Activated CD4-positive, alpha-beta T cell treated with anti-CD3 and anti-CD28 coated beads for 36 hours (primary cell): ENCODE measurements around the gene MRGPRG. TPM values are rescaled to one million over a fixed set of nuclear protein-coding genes. Genes with fewer than 3 reads are reported as not detected.
A peak's percentile ranks its signal among the peaks of the same experiment; 100 is the strongest.
"Not testable (repeated sequence)": the region's sequence is repeated elsewhere in the genome, so short reads cannot be mapped to it uniquely, and the experiment has no call there.

Experiments used
- ATAC-seq: fragments of 200-7000 bp; cut with Tn5 transposase; one replicate; pipeline ENCODE4 v1.10.0; 2021; ENCODE audit warnings: mild to moderate bottlenecking, moderate library complexity
- CTCF ChIA-PET: fragments of 350-600 bp; sonication (Branson Sonifier 250); formaldehyde crosslinking; loops from one replicate; lab custom pipeline; 2021; ENCODE audit warnings: antibody characterized with exemption; lab: Charles Lee
- POLR2A ChIA-PET: fragments of 350-600 bp; sonication (Branson Sonifier 250); formaldehyde crosslinking; loops from one replicate; lab custom pipeline; 2021; ENCODE audit warnings: antibody characterized with exemption, inconsistent platforms; lab: Charles Lee
- DNase-seq: peaks from one replicate; pipeline ENCODE4 v3.0.0-alpha.2; 2020
- H3K27ac Mint-ChIP-seq: one replicate; pipeline ENCODE4 v1.8.0; 2021; ENCODE audit warnings: mixed read lengths
- H3K27me3 Mint-ChIP-seq: one replicate; pipeline ENCODE4 v1.8.0; 2021; ENCODE audit warnings: mixed read lengths
- H3K36me3 Mint-ChIP-seq: one replicate; pipeline ENCODE4 v1.8.0; 2021; ENCODE audit warnings: low read depth, mixed read lengths
- H3K4me1 Mint-ChIP-seq: one replicate; pipeline ENCODE4 v1.8.0; 2021; ENCODE audit warnings: mixed read lengths
- H3K4me3 Mint-ChIP-seq: one replicate; pipeline ENCODE4 v1.8.0; 2021; ENCODE audit warnings: mild to moderate bottlenecking, moderate library complexity, mixed read lengths
- H3K9me3 Mint-ChIP-seq: one replicate; pipeline ENCODE4 v1.8.0; 2021; ENCODE audit warnings: low read depth, mixed read lengths
- intact Hi-C, 2 experiments: fragments of 100-400 bp; cut with DNase I in 1 of 2; cut with micrococcal nuclease in 1 of 2; formaldehyde crosslinking; loops; one replicate each; pipeline versions ENCODE4 v1.14.2 to v1.15.1; 2022 to 2024; cut with DNase I, micrococcal nuclease
- total RNA-seq, 2 experiments: library from RNA; stranded (reverse); gene quantifications; one replicate each; pipeline ENCODE4 v1.2.3, GENCODE V29; 2021

MRGPRG gene
- total RNA-seq, 2 experiments from 2014 or later = not detected

GRCh38 chr11:3175194-3175593, 43.4 kb downstream of the MRGPRG start:
- H3K4me1 Mint-ChIP-seq = peaks cover 8% of the 10 kb centered on the region
- H3K27me3 Mint-ChIP-seq = peaks cover 7% of the 10 kb centered on the region
- peaks cover 7% of the 10 kb centered on the region for H3K9me3 Mint-ChIP-seq
- POLR2A ChIA-PET = no interaction called here
- intact Hi-C loops = no loop called here
- H3K27ac Mint-ChIP-seq = no peak overlapping the region
- no peaks in the 10 kb centered on the region for H3K36me3 Mint-ChIP-seq
- CTCF ChIA-PET = no interaction called here
- DNase-seq (no peak), ATAC-seq (no peak)
- no peak overlapping the region for H3K4me3 Mint-ChIP-seq

- ChIA-PET CTCF (no interaction called here), POLR2A (no interaction called here)
- Mint-ChIP-seq H3K4me1 (peaks cover 14% of the 10 kb centered on the region), H3K36me3 (no peaks in the 10 kb centered on the region), H3K27me3 (peaks cover 10% of the 10 kb centered on the region), H3K27ac (no peak overlapping the region), H3K4me3 (no peak overlapping the region), H3K9me3 (peaks cover 7% of the 10 kb centered on the region)
- ATAC-seq (no peak), DNase-seq (no peak)
- intact Hi-C loops = no loop called here
Observed at GRCh38 chr11:3174387-3174786, 44.2 kb downstream of the MRGPRG start.

DNA sequence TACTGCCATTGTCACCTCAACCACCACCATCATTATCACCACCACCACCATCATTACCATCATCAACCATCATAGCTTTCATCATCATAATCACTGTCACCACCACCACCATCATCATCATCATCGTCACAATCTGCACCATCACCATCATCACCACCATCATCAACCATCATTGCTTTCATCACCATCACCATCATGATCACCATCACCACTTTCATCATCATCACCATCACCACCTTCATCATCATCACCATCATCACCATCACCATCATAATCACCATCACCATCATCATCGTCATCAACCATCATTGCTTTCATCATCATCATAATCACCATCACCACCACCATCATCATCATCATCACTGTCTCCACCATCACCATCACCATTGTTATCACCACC, 44.8 kb downstream of the MRGPRG start:
- ChIA-PET CTCF (no interaction called here), POLR2A (no interaction called here)
- no peak overlapping the region for H3K4me3 Mint-ChIP-seq
- peaks cover 20% of the 10 kb centered on the region for H3K4me1 Mint-ChIP-seq
- ATAC-seq (no peak), DNase-seq (no peak)
- no peak overlapping the region for H3K27ac Mint-ChIP-seq
- H3K36me3 Mint-ChIP-seq = no peaks in the 10 kb centered on the region
- H3K27me3 Mint-ChIP-seq = peaks cover 14% of the 10 kb centered on the region
- intact Hi-C loops = no loop called here
- peaks cover 7% of the 10 kb centered on the region for H3K9me3 Mint-ChIP-seq

DNA sequence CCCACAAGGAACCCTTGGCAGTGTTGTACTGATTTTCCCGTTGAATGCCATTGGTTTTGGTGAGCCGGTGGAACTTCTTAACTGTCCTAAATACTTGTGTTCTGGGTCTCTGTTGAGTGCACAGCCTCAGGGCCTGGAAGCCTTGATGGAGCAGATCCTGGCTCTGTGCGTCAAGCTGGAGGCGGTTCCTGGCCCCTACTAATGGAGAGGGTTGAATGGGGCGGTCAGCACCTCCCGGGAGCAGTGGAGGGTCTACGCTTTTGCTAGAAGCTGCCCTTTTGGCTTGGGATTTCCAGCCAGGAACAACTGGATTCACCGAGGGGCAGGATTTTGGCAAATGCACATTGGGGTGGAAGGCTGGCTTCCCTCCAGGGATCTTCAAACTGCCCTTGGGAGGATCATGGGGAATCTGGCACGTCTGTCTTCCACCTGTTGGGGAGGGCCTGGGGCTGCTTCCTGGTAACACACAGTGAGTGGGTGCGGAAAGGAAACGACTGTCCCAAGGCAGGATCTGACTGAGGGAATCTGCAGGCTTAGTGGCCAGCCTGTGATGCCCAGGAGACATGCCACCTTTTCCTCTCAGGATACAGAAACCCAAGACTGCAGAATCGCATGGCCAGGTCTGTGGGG, 46.6 kb downstream of the MRGPRG start:
- ChIA-PET POLR2A (no interaction called here), CTCF (no interaction called here)
- intact Hi-C loops = no loop called here
- DNase-seq = no peak
- Mint-ChIP-seq H3K27ac (no peak overlapping the region), H3K27me3 (peaks cover 14% of the 10 kb centered on the region), H3K4me1 (peaks cover 20% of the 10 kb centered on the region), H3K36me3 (no peaks in the 10 kb centered on the region), H3K9me3 (peaks cover 7% of the 10 kb centered on the region), H3K4me3 (no peak overlapping the region)
- no peak for ATAC-seq

- no peak for ATAC-seq
- H3K27me3 Mint-ChIP-seq = peaks cover 16% of the 10 kb centered on the region
- DNase-seq = no peak
- no peaks in the 10 kb centered on the region for H3K36me3 Mint-ChIP-seq
- H3K27ac Mint-ChIP-seq = no peak overlapping the region
- peaks cover 4% of the 10 kb centered on the region for H3K9me3 Mint-ChIP-seq
- peaks cover 20% of the 10 kb centered on the region for H3K4me1 Mint-ChIP-seq
- intact Hi-C loops = no loop called here
- CTCF ChIA-PET = no interaction called here
- POLR2A ChIA-PET = no interaction called here
- H3K4me3 Mint-ChIP-seq = no peak overlapping the region
Observed at GRCh38 chr11:3170756-3171650, 47.6 kb downstream of the MRGPRG start.

DNA sequence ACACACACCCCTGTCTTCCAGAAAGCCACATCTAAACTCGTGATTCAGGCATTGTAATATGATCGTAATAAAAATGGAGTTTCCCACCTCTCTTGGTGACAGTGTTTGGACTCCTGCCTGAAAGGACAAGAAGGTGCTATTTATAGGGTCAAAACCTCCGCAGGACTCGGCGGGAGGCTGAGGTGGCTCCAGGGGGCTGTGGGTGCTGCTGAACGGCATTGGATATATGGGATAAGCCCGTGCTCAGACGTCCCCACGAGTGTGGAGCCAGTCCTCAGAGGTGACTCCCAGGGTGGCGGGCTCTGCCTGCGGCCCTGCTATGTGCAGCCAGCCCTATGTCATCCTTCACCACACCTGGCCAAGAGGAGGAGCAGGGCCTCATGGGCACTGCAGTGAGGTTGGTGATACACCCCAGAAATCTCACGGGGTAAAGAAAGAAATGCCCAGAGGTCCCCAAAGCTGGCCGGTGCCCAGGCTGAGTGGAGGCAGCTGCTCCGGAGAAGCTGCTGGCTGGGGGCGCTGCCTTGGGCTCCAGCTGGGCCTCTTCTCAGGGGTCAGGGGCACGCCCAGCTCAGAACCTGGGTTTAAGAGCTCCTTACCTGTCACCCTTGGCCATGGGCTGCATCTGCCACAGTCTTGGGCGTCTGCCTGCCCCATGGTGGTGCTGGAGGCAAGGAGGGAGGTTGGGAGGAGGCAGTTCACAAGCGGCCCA, 48.4 kb downstream of the MRGPRG start:
- CTCF ChIA-PET = interaction anchor here (0.6 kb wide), 1 partner anchor 14 kb away, joined by 3 read pairs; no protein-coding TSS in a partner anchor

DNA sequence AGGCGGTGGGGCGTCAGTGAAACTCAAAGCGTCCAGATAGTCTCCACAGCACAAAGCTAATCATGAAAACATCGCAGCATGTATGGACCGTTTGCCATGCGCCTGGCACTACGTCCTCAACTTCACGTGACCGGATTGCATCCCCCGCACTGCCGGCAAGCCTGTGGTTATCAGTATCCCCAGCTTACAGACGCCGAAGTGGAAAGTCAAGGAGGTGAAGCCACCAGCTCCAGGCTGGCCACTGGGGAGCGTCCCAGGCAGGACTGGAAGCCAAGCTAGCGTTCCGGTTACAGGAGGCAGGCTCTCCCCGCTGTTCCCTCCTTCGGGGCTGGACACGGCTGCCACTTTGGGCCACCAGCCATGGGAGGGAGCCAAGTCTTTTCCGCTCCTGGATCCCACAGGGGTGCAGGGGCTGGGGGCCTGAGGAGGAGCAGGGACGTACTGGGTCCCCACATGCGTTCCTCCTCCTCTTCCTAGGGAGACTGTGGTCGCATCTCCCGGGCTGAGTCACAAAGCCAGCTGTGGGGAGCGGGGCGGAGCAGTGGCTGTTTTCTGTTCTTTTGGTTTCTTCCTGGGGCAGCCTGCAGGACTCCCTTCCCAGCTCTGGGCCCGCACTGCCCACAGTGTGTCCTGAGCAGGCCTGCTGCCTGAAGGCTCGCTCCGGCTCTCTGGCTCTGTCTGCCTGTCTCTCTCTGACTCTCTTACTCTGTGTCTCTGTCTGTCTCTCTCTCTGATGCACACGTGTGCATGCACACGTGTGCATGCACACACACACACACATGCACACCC, 49.2 kb downstream of the MRGPRG start:
- H3K27ac Mint-ChIP-seq = peak overlapping the region; percentile 49
- H3K27me3 Mint-ChIP-seq = peaks cover 16% of the 10 kb centered on the region
- CTCF ChIA-PET = interaction anchor here (0.6 kb wide), 1 partner anchor 15 kb away, joined by 3 read pairs; no protein-coding TSS in a partner anchor
- peaks cover 24% of the 10 kb centered on the region for H3K4me1 Mint-ChIP-seq
- intact Hi-C loops = loop anchor here (5.0 kb wide), 3 partner anchors 53 to 253 kb away; partner anchors contain the start of gene ZNF195 (in 1 of the 2)
- POLR2A ChIA-PET = interaction anchor here (1.1 kb wide), 1 partner anchor 210 kb away, joined by 3 read pairs; the partner anchor contains the start of gene ZNF195
- peak; percentile 72 for DNase-seq
- no peaks in the 10 kb centered on the region for H3K36me3 Mint-ChIP-seq
- ATAC-seq = peak; percentile 58
- no peaks in the 10 kb centered on the region for H3K9me3 Mint-ChIP-seq
- peak overlapping the region; percentile 58 for H3K4me3 Mint-ChIP-seq

More for the DNA sequence above, 48.4 kb downstream of the MRGPRG start:
- H3K27ac Mint-ChIP-seq = peak overlapping the region; percentile 49
- intact Hi-C loops = no loop called here
- POLR2A ChIA-PET = interaction anchor here (1.1 kb wide), 1 partner anchor 209 kb away, joined by 3 read pairs; the partner anchor contains the start of gene ZNF195
- H3K9me3 Mint-ChIP-seq = no peaks in the 10 kb centered on the region
- ATAC-seq = peak; percentile 3
- H3K4me1 Mint-ChIP-seq = peaks cover 24% of the 10 kb centered on the region
- H3K4me3 Mint-ChIP-seq = peak overlapping the region; percentile 58
- H3K36me3 Mint-ChIP-seq = no peaks in the 10 kb centered on the region
- peaks cover 16% of the 10 kb centered on the region for H3K27me3 Mint-ChIP-seq
- DNase-seq = no peak

DNA sequence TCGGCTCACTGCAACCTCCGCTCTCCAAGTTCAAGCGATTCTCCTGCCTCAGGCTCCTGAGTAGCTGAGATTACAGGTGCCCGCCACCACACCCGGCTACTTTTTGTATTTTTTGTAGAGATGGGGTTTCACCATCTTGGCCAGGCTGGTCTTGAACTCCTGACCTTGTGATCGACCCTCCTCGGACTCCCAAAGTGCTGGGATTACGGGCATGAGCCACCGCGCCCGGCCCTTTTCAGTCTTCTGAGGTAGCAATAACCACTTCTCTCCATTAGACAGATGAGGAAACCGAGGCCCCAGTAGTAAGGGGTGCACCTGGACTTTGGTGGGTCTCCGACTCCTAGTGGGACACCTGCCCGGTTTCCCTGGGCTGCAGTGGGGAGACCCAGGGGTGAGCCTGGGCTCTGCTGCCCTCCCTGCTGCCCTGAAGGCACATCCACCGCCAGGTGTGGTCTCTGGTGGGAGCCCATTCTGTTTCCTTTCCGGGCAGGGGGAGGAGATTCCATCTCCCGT, 49.8 kb downstream of the MRGPRG start:
- H3K27ac Mint-ChIP-seq, CTCF ChIA-PET, H3K36me3 Mint-ChIP-seq, POLR2A ChIA-PET, H3K9me3 Mint-ChIP-seq, ATAC-seq, DNase-seq: not testable (repeated sequence)
- intact Hi-C loops = loop anchor here (5.0 kb wide), 3 partner anchors 54 to 254 kb away; partner anchors contain the start of gene ZNF195 (in 1 of the 2)
- Mint-ChIP-seq H3K4me3 (peak overlapping the region; percentile 58), H3K4me1 (peaks cover 27% of the 10 kb centered on the region), H3K27me3 (peaks cover 19% of the 10 kb centered on the region)
